Activated CD4-positive, alpha-beta memory T cell treated with anti-CD3 and anti-CD28 coated beads for 36 hours (primary cell): ENCODE measurements around the gene VPS50. TPM values are rescaled to one million over a fixed set of nuclear protein-coding genes. Genes with fewer than 3 reads are reported as not detected.

ENCODE experiments used
- CTCF ChIA-PET: fragments of 350-600 bp; sonication (Branson Sonifier 250); formaldehyde crosslinking; loops from one replicate; lab custom pipeline; 2021; ENCODE audit warnings: antibody characterized with exemption, inconsistent platforms; lab: Charles Lee
- POLR2A ChIA-PET: fragments of 350-600 bp; sonication (Branson Sonifier 250); formaldehyde crosslinking; loops from one replicate; lab custom pipeline; 2021; ENCODE audit warnings: antibody characterized with exemption; lab: Charles Lee
- DNase-seq: peaks from one replicate; pipeline ENCODE4 v3.0.0-alpha.2; 2020
- H3K27ac Mint-ChIP-seq: one replicate; pipeline ENCODE4 v1.8.0; 2021; ENCODE audit warnings: mixed read lengths
- H3K27me3 Mint-ChIP-seq: one replicate; pipeline ENCODE4 v1.8.0; 2021; ENCODE audit warnings: mixed read lengths
- H3K36me3 Mint-ChIP-seq: one replicate; pipeline ENCODE4 v1.8.0; 2021; ENCODE audit warnings: mixed read lengths
- H3K4me1 Mint-ChIP-seq: one replicate; pipeline ENCODE4 v1.8.0; 2021; ENCODE audit warnings: low read depth, mixed read lengths
- H3K4me3 Mint-ChIP-seq: one replicate; pipeline ENCODE4 v1.8.0; 2021; ENCODE audit warnings: mild to moderate bottlenecking, mixed read lengths
- H3K9me3 Mint-ChIP-seq: one replicate; pipeline ENCODE4 v1.8.0; 2021; ENCODE audit warnings: mixed read lengths
- intact Hi-C: fragments of 100-400 bp; cut with micrococcal nuclease; formaldehyde crosslinking; loops from one replicate; pipeline ENCODE4 v1.15.1; 2023
- total RNA-seq, 2 experiments: library from RNA; stranded (reverse); gene quantifications; one replicate each; pipeline ENCODE4 v1.2.3, GENCODE V29; 2021

VPS50 gene
- total RNA-seq, 2 experiments from 2014 or later = 15.2 to 18.0 TPM

DNA sequence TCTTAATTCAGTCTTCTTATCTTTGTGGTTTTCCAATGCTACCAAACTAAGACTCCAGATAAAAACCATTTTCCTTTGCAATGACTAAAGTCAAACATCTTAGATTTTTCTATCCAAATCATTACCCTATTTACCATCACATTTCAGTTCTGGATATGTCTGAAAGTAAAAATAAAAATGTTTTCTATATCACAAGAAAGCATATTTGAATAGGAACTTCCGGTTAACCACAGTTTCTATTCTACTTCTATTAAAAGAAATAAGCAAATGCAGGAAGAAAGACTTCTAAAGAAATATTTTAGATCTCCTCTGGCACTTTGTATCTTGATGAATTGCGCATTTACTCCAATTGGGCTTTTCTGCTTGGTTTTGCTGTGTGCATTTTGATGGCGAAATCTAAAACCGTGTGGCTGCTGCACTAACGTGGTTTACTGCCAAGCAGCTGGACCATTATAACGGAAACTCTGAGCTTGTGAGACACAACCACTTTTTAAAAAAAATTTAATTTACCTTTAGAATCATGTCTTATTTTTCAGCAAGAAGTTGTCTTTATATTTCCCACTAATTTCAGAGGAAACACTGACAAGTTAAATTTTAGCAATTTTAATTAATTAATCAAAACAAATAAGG is 146.1 kb downstream of the VPS50 start:
- Mint-ChIP-seq H3K27me3 (peaks cover 13% of the 10 kb centered on the region), H3K36me3 (no peaks in the 10 kb centered on the region), H3K4me3 (no peak overlapping the region), H3K27ac (no peak overlapping the region), H3K4me1 (no peaks in the 10 kb centered on the region), H3K9me3 (no peaks in the 10 kb centered on the region)
- intact Hi-C loops = no loop called here
- DNase-seq = no peak
- ChIA-PET CTCF (no interaction called here), POLR2A (no interaction called here)

DNA sequence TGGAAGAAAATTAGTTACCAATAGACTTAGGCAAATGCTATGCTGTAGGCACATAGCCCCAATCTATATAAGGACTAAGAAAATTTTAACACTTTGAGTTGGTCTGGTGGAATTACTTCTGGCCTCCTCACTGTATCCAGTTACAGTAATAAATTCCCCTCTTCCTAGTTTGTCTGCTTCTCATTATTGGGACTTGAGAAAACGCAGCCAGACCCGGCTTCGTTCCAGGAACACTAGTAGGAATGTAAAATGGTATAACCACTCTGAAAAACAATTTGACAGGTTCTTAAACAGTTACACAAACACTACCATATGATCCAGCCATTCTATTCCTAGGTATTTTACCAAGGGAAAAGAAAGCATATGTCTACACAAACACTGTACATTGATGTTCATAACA is 150.2 kb downstream of the VPS50 start:
- Mint-ChIP-seq H3K4me3 (no peak overlapping the region), H3K27ac (no peak overlapping the region), H3K27me3 (peaks cover 19% of the 10 kb centered on the region), H3K9me3 (no peaks in the 10 kb centered on the region), H3K4me1 (no peaks in the 10 kb centered on the region), H3K36me3 (no peaks in the 10 kb centered on the region)
- POLR2A ChIA-PET = no interaction called here
- DNase-seq = no peak
- intact Hi-C loops = no loop called here
- CTCF ChIA-PET = no interaction called here

DNA sequence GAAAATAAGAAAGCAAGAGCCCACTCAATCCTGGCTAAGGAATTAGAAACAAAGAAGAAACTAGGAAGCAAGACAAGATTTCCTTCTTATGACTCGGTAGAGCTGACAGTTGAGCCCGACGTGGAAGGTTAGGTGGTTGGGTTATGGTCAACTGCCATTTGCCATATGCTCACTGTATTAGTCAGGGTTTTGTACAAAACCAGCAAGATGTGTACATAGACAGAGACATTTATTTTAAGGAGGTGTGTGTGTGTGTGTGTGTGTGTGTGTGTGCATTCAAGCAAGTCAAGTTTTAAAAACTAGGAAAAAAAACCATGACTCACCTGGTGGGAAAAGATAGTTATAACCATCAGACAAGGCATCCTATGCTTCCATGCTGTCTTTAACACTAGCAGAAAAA is 158.5 kb downstream of the VPS50 start:
- intact Hi-C loops = no loop called here
- ChIA-PET CTCF (no interaction called here), POLR2A (no interaction called here)
- H3K4me3 Mint-ChIP-seq = no peak overlapping the region
- H3K27ac Mint-ChIP-seq = no peak overlapping the region
- no peaks in the 10 kb centered on the region for H3K36me3 Mint-ChIP-seq
- H3K9me3 Mint-ChIP-seq = no peaks in the 10 kb centered on the region
- no peaks in the 10 kb centered on the region for H3K4me1 Mint-ChIP-seq
- H3K27me3 Mint-ChIP-seq = peaks cover 12% of the 10 kb centered on the region
- DNase-seq = no peak

DNA sequence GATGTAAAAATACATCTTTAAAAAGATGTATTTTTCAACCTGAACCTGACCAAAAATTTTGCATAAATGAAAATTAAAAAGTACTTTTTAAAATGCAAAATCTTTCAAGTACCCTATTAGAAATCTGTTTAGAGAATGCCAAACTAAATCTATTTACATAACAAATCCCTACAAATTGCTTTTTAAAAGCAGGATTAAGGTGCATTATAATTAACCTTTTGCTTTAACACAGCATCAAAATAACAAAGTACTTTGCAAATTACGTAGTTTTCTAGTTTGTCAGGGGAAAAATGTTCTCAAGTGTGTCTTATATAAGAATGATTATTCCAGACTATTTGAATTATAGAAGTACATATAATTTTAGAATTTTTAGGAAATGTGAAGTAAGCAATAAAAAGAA is 160.8 kb downstream of the VPS50 start:
- no peak overlapping the region for H3K4me3 Mint-ChIP-seq
- H3K27ac Mint-ChIP-seq = no peak overlapping the region
- no peaks in the 10 kb centered on the region for H3K9me3 Mint-ChIP-seq
- POLR2A ChIA-PET = no interaction called here
- no peaks in the 10 kb centered on the region for H3K4me1 Mint-ChIP-seq
- DNase-seq = no peak
- peaks cover 3% of the 10 kb centered on the region for H3K27me3 Mint-ChIP-seq
- CTCF ChIA-PET = no interaction called here
- no peaks in the 10 kb centered on the region for H3K36me3 Mint-ChIP-seq
- intact Hi-C loops = no loop called here

DNA sequence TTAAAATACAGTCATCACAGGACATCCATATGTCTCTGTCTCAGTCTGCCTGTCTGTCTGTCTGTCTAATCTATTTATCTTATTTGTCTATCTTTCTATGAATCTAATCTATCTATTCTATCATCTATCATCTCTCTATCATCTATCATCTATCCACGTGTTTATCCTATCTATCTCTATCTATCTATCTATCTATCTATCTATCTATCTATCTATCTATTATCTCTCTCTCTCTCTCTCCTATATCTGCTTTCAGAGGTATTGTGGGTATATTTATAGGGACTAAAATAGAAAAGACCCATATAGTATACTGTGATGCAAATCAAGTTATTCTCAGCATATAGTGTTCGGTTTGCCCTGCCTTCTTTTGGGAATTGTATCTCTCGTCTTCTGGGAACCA is 167.5 kb downstream of the VPS50 start:
- Mint-ChIP-seq H3K27me3 (peaks cover 3% of the 10 kb centered on the region), H3K9me3 (no peaks in the 10 kb centered on the region), H3K4me1 (no peaks in the 10 kb centered on the region), H3K36me3 (no peaks in the 10 kb centered on the region), H3K4me3 (no peak overlapping the region), H3K27ac (no peak overlapping the region)
- intact Hi-C loops = no loop called here
- CTCF ChIA-PET = no interaction called here
- POLR2A ChIA-PET = no interaction called here
- no peak for DNase-seq

DNA sequence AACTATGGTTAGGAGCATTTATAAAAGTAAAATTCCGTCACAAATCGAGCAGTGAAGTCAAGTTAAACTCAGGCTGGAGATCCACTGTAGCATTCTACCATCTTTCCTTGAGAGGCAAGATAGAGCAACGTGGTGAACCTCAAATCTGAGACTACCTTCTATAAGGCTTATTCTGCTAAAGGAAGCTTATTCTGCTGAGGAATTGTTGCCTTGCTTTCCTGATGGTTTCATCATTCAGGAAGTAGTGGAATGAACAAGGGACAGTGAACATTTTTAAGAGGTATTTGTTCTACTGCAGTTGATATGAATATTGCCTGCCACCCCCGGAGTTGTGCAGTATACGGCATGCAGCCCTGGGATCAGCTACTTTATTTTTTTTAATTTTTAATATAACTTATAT is 170.8 kb downstream of the VPS50 start:
- Mint-ChIP-seq H3K27me3 (peaks cover 3% of the 10 kb centered on the region), H3K4me3 (no peak overlapping the region), H3K9me3 (peaks cover 13% of the 10 kb centered on the region), H3K27ac (no peak overlapping the region), H3K4me1 (no peaks in the 10 kb centered on the region), H3K36me3 (no peaks in the 10 kb centered on the region)
- no peak for DNase-seq
- POLR2A ChIA-PET = no interaction called here
- CTCF ChIA-PET = no interaction called here
- intact Hi-C loops = no loop called here

DNA sequence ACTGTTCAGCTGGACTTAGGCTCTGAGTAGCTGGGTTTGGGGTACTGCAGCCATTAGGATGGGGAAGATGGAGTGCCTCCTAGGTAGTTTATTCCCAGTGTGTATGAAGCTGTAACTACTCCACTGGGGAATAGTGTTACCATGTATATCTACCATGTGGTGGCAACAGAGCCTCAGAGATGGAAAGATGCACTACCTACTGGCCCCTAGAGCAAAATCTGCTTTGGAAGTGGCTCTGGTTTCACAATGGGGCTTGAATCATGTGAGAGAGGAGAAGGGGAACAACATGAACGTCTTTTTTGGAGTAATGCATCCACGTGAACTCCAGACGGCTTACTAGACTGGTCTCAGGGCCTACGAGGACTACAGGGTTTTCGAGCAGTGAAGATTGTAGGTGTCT is 175.1 kb downstream of the VPS50 start:
- CTCF ChIA-PET = no interaction called here
- H3K36me3 Mint-ChIP-seq = no peaks in the 10 kb centered on the region
- H3K4me3 Mint-ChIP-seq = no peak overlapping the region
- H3K27me3 Mint-ChIP-seq = peaks cover 6% of the 10 kb centered on the region
- H3K9me3 Mint-ChIP-seq = peaks cover 13% of the 10 kb centered on the region
- DNase-seq = no peak
- intact Hi-C loops = no loop called here
- POLR2A ChIA-PET = no interaction called here
- H3K27ac Mint-ChIP-seq = no peak overlapping the region
- no peaks in the 10 kb centered on the region for H3K4me1 Mint-ChIP-seq

DNA sequence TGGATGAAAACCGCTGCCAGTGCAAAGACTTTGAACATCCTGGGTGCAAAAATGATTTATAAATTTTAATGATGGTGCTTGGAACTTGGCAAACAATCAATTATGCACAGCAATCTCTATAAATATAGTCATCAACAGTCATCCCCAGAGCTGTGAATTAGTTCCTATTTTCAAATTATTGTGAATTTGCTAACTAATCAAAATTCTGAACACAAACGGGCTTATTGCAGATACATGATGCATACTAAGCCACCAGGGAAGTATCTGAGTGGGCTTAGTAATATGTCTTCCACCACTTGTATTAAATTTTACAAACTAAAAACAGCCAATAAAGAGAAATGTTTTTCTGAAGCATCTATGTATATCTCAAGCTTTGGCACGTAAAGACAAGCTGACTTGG is 177.2 kb downstream of the VPS50 start:
- H3K36me3 Mint-ChIP-seq = no peaks in the 10 kb centered on the region
- no peaks in the 10 kb centered on the region for H3K4me1 Mint-ChIP-seq
- ChIA-PET CTCF (no interaction called here), POLR2A (no interaction called here)
- intact Hi-C loops = no loop called here
- peaks cover 13% of the 10 kb centered on the region for H3K9me3 Mint-ChIP-seq
- H3K4me3 Mint-ChIP-seq = no peak overlapping the region
- DNase-seq = no peak
- peaks cover 5% of the 10 kb centered on the region for H3K27me3 Mint-ChIP-seq
- H3K27ac Mint-ChIP-seq = no peak overlapping the region

Other genes starting within 250 kb of the VPS50 start
- 1 to 10 TPM; 6.9 to 7.2 TPM for gene SAMD9, start 114.4 kb upstream of the VPS50 start, total RNA-seq
- 10 to 100 TPM; 19.1 to 19.8 TPM for gene SAMD9L, start 84.0 kb upstream of the VPS50 start, total RNA-seq
- gene HEPACAM2, start 5.9 kb upstream of the VPS50 start, total RNA-seq = under 1 TPM in 1 of 2 experiments, not detected in 1; 0.21 TPM